OCI-LY7 (cell line): Measurements from ENCODE around the gene ACTR2. TPM values are rescaled to one million over a fixed set of nuclear protein-coding genes. Genes with fewer than 3 reads are reported as not detected.

Experiments used
- BruUV-seq: library from RNA; stranded (reverse); fragments of 400-500 nt; replicated peaks from 2 replicates; lab custom pipeline; 2021; lab: Mats Ljungman, UMichigan
- CTCF ChIA-PET: fragments of 300-600 bp; sonication (Branson Sonifier 250); formaldehyde crosslinking; loops from one replicate; lab custom pipeline; 2022; ENCODE audit warnings: antibody characterized with exemption; ENCODE audit not compliant: unreplicated experiment; lab: Charles Lee
- POLR2A ChIA-PET: fragments of 300-600 bp; sonication (Branson Sonifier 250); formaldehyde crosslinking; loops from one replicate; lab custom pipeline; 2022; ENCODE audit warnings: antibody characterized with exemption; lab: Charles Lee
- DNase-seq: peaks from one replicate; pipeline ENCODE4 v3.0.0-alpha.2; 2015; ENCODE audit warnings: low spot score
- H2AFZ ChIP-seq: fragments of 200-600 bp; sonication (generic), shearing (Covaris generic); 2 replicates; pipeline ENCODE4 v1.6.1; 2014; ENCODE audit warnings: mild to moderate bottlenecking, antibody characterized with exemption, low read length, moderate library complexity
- H3K27ac ChIP-seq: fragments of 200-600 bp; sonication (generic); 2 replicates; pipeline ENCODE4 v1.5.1; 2014; ENCODE audit warnings: mixed run types, low read depth, mild to moderate bottlenecking, moderate library complexity, low read length, inconsistent platforms; ENCODE audit not compliant: poor library complexity, severe bottlenecking
- H3K36me3 ChIP-seq: fragments of 200-600 bp; sonication (generic); 2 replicates; pipeline ENCODE4 v1.6.1; 2014; ENCODE audit warnings: mild to moderate bottlenecking, antibody characterized with exemption, low read length, moderate library complexity, mixed read lengths; ENCODE audit not compliant: insufficient read depth
- H3K4me1 ChIP-seq: fragments of 200-600 bp; sonication (generic); 2 replicates; pipeline ENCODE4 v1.5.1; 2014; ENCODE audit warnings: mild to moderate bottlenecking, low read length; ENCODE audit not compliant: insufficient read depth, poor library complexity, severe bottlenecking
- H3K4me2 ChIP-seq: fragments of 200-600 bp; sonication (generic); 2 replicates; pipeline ENCODE4 v1.6.1; 2014; ENCODE audit warnings: mild to moderate bottlenecking, low read length
- H3K4me3 ChIP-seq: fragments of 200-600 bp; sonication (generic); 2 replicates; pipeline ENCODE4 v1.5.1; 2014; ENCODE audit warnings: mild to moderate bottlenecking, low read depth, low read length; ENCODE audit not compliant: poor library complexity, severe bottlenecking
- H3K79me2 ChIP-seq: fragments of 200-600 bp; sonication (generic); 2 replicates; pipeline ENCODE4 v1.6.1; 2016; ENCODE audit warnings: low read depth, mild to moderate bottlenecking, low read length, moderate library complexity, mixed read lengths; ENCODE audit not compliant: insufficient read depth
- H3K9me2 ChIP-seq: fragments of 200-600 bp; sonication (generic); 2 replicates; pipeline ENCODE4 v1.6.1; 2016; ENCODE audit warnings: mild to moderate bottlenecking, low read length, mixed read lengths; ENCODE audit not compliant: insufficient read depth
- H3K9me3 ChIP-seq: fragments of 200-600 bp; sonication (generic); 2 replicates; pipeline ENCODE4 v1.6.1; 2014; ENCODE audit warnings: mild to moderate bottlenecking, mixed run types, low read length, mixed read lengths
- H4K20me1 ChIP-seq: fragments of 200-600 bp; sonication (generic); 2 replicates; pipeline ENCODE4 v1.6.1; 2014; ENCODE audit warnings: mild to moderate bottlenecking, antibody characterized with exemption, low read length, moderate library complexity, mixed read lengths; ENCODE audit not compliant: insufficient read depth
- CTCF ChIP-seq: fragments of 200-600 bp; sonication (generic); conservative IDR thresholded peaks from 2 replicates; pipeline ENCODE4 v1.5.1; 2014; ENCODE audit warnings: mild to moderate bottlenecking, antibody characterized with exemption, low read length, moderate library complexity, mixed read lengths
- EZH2phosphoT487 ChIP-seq: fragments of 200-600 bp; sonication (generic); IDR thresholded peaks from 2 replicates; pipeline ENCODE4 v1.6.1; 2018; ENCODE audit warnings: low read depth, borderline replicate concordance, mild to moderate bottlenecking, mixed run types, antibody characterized with exemption, low read length, moderate library complexity, mixed read lengths
- intact Hi-C: fragments of 100-400 bp; cut with micrococcal nuclease; formaldehyde crosslinking; loops from one replicate; pipeline ENCODE4 v1.10.0; 2022; ENCODE audit not compliant: unreplicated experiment
- total RNA-seq, 2 experiments: library from RNA; depleted of rRNA in 1 of 2; stranded (reverse); fragments of >200 nt in 1 of 2; shearing (Covaris generic) in 1 of 2; gene quantifications; 2 replicates each; pipeline ENCODE4 v1.2.3, GENCODE V29; 2014 to 2022

The ACTR2 gene
- total RNA-seq, 2 experiments from 2014 or later, result 69.0 to 412 TPM

GRCh38 chr2:65231121-65231520 lies 3.5 kb downstream of the ACTR2 start:
- BruUV-seq, result no TSS peak
- no peaks in the 10 kb centered on the region for H3K9me2 ChIP-seq
- intact Hi-C loops, result no loop called here
- H3K36me3 ChIP-seq, result peaks cover 71% of the 10 kb centered on the region
- H3K4me3 ChIP-seq, result peak overlapping the region; percentile 33
- DNase-seq, result no peak
- H2AFZ ChIP-seq, result no peak overlapping the region
- peaks cover 96% of the 10 kb centered on the region for H3K79me2 ChIP-seq
- H4K20me1 ChIP-seq, result peaks cover 27% of the 10 kb centered on the region
- H3K4me1 ChIP-seq, result peaks cover 37% of the 10 kb centered on the region
- no peaks in the 10 kb centered on the region for H3K9me3 ChIP-seq
- TF ChIP-seq EZH2phosphoT487 (no peak), CTCF (no peak)
- ChIA-PET CTCF (no interaction called here), POLR2A (interaction anchor here (0.6 kb wide), 2 partner anchors 142 to 223 kb away, joined by 3 read pairs; no protein-coding TSS in a partner anchor)
- H3K4me2 ChIP-seq, result peak overlapping the region; percentile 90
- no peak overlapping the region for H3K27ac ChIP-seq

- CTCF ChIA-PET, result no interaction called here
- intact Hi-C loops, result no loop called here
These were observed 4.4 kb downstream of the ACTR2 start for GRCh38 chr2:65231892-65232477.

More at GRCh38 chr2:65231892-65232477, 4.4 kb downstream of the ACTR2 start:
- Histone ChIP-seq H3K9me3 (no peaks in the 10 kb centered on the region), H2AFZ (no peak overlapping the region), H3K27ac (no peak overlapping the region), H3K79me2 (peaks cover 96% of the 10 kb centered on the region), H4K20me1 (peaks cover 27% of the 10 kb centered on the region), H3K4me1 (peaks cover 32% of the 10 kb centered on the region), H3K4me3 (no peak overlapping the region), H3K36me3 (peaks cover 80% of the 10 kb centered on the region), H3K4me2 (peak overlapping the region; percentile 90), H3K9me2 (no peaks in the 10 kb centered on the region)
- BruUV-seq, result no TSS peak
- TF ChIP-seq EZH2phosphoT487, result no peak
- no peak for TF ChIP-seq CTCF
- no peak for DNase-seq
- POLR2A ChIA-PET, result no interaction called here
